Kidney tubule cell (primary cell): Measurements from ENCODE around the gene SLCO1C1.
"Not testable (repeated sequence)": the region's sequence is repeated elsewhere in the genome, so short reads cannot be mapped to it uniquely, and the experiment has no call there.

Experiments used
- DNase-seq: peaks from one replicate; pipeline ENCODE4 v3.0.0-alpha.2; 2018; ENCODE audit warnings: low spot score

Gene SLCO1C1, protein sequence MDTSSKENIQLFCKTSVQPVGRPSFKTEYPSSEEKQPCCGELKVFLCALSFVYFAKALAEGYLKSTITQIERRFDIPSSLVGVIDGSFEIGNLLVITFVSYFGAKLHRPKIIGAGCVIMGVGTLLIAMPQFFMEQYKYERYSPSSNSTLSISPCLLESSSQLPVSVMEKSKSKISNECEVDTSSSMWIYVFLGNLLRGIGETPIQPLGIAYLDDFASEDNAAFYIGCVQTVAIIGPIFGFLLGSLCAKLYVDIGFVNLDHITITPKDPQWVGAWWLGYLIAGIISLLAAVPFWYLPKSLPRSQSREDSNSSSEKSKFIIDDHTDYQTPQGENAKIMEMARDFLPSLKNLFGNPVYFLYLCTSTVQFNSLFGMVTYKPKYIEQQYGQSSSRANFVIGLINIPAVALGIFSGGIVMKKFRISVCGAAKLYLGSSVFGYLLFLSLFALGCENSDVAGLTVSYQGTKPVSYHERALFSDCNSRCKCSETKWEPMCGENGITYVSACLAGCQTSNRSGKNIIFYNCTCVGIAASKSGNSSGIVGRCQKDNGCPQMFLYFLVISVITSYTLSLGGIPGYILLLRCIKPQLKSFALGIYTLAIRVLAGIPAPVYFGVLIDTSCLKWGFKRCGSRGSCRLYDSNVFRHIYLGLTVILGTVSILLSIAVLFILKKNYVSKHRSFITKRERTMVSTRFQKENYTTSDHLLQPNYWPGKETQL

DNA sequence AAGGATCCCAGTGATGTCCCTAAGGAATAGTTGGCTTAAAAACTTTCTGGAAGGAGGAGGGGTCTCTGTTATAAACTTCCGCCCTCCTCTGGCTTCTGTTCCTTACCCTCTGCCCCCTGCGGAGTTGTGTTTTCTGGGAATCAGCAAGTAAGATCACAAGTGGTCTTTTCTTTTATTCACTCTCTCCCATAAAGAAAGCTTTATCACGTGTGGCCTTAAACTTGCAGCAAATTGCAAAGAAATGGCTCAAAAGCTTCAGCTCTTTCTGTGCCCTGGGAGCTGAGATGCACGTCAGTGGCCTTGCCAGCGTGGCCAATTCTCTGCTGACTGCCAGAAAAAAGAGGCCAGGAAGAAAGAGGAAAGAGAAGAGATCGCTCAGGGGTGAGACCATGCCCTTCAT lies at the start of gene SLCO1C1:
SLCO1C1 (plus strand) TSS at position 101 of the 400 bp plus-strand sequence. CDS start 4,245 bp downstream, outside the sequence.
- DNase-seq = no peak

GRCh38 chr12:20646239-20646827 lies 48.8 kb upstream of the SLCO1C1 start:
- DNase-seq = peak; percentile 42

- peak; percentile 12 for DNase-seq
Observed at GRCh38 chr12:20653871-20654270, 41.3 kb upstream of the SLCO1C1 start.

GRCh38 chr12:20656600-20656999 lies 38.5 kb upstream of the SLCO1C1 start:
- DNase-seq = no peak

DNA sequence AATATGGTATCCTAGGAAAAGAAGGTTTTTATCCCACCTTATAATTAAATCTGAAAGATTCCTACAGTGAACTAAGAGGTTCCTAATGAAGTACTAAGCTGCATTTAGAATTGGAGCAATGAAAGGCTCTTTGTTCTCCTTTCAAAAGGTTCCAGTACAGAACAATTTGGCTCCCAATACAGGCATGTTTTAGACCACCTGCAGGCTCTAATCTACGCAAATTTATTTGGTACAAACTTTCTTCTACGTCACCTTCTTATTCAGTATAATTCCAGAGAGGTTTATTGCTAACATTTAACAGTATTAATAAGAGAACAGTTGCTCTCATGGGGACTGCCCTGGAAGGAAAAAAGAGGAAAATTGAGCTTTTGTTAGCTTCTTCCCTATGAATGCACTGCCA lies 37.6 kb upstream of the SLCO1C1 start:
- no peak for DNase-seq

- DNase-seq = no peak
Observed at GRCh38 chr12:20681334-20681733, 13.8 kb upstream of the SLCO1C1 start.

- no peak for DNase-seq
Observed at GRCh38 chr12:20696181-20696905, 1.2 kb downstream of the SLCO1C1 start.

- DNase-seq = no peak
Observed at GRCh38 chr12:20701106-20701505, 6.0 kb downstream of the SLCO1C1 start.

GRCh38 chr12:20704860-20705259 lies 9.7 kb downstream of the SLCO1C1 start:
- no peak for DNase-seq

GRCh38 chr12:20711846-20712245 lies 16.7 kb downstream of the SLCO1C1 start:
- no peak for DNase-seq

DNA sequence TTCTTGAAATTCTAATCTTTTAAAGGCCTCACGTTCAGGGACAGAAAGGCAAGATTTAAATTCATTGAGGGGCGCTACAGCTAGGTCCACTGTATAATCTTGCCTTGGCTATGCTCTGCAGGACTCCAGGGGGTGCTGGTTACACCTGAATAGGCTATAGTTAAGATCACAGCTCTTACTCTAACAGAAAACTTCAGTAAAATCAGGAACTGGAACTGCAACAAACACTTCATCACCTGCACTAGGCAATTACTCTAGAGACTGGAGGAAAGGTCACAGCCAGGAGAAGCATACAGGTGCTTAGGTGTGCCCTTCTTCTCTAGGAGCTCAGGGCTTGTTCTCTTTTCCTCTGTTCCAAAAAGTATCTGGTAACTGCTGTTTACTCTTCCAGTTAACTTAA lies 20.9 kb downstream of the SLCO1C1 start:
- no peak for DNase-seq

GRCh38 chr12:20716985-20717384 lies 21.9 kb downstream of the SLCO1C1 start:
- DNase-seq = no peak

DNA sequence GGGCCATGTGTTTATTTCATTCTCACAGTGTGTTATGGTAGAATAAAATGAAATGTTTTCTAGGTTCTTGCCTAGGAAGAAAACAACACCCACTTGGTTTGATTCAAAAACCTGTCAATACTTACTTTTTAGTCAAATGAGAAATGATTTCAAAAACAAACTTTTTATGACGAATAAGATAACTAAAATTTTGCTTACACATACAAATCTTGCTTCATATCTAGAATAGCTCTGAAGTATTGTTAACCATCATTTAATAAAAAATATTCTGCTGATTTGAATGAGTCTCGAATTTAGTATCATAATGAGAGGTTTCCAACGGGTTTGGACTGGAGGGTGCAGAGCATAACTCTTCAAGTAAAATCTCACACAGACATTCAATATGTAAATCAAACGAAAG lies 23.2 kb downstream of the SLCO1C1 start:
- no peak for DNase-seq

DNA sequence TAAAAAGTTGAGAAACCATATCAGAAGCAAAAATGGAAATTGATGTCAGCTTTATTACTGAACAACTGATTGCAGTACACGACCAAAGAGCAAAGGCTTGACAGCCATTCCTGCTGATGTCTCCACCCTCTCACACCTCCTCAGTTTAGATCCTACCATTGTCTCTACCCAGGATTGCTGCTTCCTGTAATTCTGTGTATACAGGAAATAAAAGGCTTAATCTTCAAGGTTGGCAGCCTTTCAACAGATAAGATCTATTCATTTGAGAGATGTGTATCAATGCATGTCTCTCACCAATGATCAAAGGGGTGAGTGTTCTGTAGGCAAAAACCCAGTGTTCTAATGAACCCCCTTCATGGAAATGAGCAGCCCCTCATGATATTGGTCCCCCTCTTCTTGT lies 27.0 kb downstream of the SLCO1C1 start:
- no peak for DNase-seq

DNA sequence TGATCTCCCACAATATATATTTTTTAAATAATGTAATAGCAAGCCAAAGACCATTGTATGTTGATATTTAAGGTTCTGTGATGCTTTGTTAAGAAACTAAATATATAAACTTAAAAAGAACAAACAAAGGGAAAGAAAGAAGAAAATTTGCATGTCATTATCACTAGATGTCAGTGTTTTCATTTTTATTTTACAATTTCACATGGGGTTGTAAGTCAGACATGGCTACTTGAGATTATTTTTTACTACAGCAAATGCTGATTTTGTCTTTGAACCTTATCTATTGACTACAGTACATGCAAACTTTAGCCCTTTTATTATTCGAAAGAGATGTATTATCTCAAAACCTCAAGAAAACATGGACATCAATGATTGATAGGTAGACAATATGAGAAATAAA lies 36.1 kb downstream of the SLCO1C1 start:
- no peak for DNase-seq

DNA sequence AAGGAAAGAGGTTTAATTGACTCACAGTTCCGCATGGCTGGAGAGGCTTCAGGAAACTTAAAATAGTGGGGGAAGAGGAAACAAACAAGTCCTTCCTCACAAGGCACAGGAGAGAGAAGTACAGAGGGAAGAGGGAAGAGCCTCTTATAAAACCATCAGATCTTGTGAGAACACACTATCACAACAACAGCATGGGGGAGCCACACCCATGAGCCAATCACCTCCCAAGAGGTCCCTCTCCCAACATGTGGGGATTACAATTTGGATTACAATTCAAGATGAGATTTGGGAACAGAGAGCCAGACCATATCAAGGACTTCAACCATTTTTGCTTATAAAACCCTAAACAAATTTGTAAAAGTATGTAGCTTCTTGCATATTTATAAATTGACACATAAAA lies 45.8 kb downstream of the SLCO1C1 start:
- no peak for DNase-seq

- DNase-seq = no peak
Observed at GRCh38 chr12:20748198-20748597, 53.1 kb downstream of the SLCO1C1 start.

GRCh38 chr12:20751046-20751445 lies 55.9 kb downstream of the SLCO1C1 start:
- DNase-seq = no peak

- no peak for DNase-seq
Observed at GRCh38 chr12:20777420-20777819, 82.3 kb downstream of the SLCO1C1 start.

DNA sequence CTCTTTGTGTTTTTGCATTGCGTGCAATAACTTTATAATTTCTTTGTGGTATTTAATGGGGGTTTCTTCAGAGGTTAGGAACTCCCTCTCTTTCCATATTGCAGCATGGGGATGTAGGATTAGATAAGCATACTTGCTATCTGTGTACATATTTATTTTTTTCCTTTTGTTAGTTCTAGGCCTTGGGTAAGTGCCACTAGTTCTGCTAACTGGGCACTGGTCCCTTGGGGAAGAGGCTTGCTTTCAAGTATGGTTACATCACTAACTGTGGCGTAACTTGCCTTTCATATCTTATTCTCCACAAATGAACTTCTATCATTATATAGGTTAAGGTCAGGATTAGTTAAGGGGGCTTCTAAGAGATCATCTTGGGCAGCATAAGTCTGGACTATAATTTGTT lies 83.8 kb downstream of the SLCO1C1 start:
- no peak for DNase-seq

DNA sequence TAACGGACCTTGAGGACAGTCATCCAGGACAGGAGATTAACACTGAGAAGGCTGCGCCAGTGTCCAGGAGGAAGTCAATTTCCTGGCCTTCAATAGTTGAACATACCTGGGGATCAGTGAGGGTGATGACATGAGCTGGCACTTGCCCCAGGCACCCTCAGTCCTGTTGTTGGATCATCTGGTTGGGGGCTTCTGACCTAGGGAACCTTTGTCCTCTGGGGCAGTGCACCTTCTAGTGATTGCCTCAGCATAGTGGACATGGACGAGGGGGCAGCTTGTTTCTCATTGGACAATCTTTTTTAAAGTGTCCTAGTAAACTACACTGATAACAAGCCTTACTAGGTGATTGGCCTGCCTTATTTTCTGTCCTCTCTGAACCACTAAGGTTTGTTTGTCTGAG lies 84.8 kb downstream of the SLCO1C1 start:
- not testable (repeated sequence) for DNase-seq

- not testable (repeated sequence) for DNase-seq
Observed at GRCh38 chr12:20783796-20784357, 88.7 kb downstream of the SLCO1C1 start.
